Fibroblast of peridontal ligament (primary cell): Measurements from ENCODE around the gene NUBP2.

Source experiments
- DNase-seq: peaks from one replicate; pipeline ENCODE4 v3.0.0-alpha.2; 2010; ENCODE audit errors: extremely low read depth

NUBP2 gene

GRCh38 chr16:1807626-1808025 is 24.9 kb downstream of the NUBP2 start:
- no peak for DNase-seq

DNA sequence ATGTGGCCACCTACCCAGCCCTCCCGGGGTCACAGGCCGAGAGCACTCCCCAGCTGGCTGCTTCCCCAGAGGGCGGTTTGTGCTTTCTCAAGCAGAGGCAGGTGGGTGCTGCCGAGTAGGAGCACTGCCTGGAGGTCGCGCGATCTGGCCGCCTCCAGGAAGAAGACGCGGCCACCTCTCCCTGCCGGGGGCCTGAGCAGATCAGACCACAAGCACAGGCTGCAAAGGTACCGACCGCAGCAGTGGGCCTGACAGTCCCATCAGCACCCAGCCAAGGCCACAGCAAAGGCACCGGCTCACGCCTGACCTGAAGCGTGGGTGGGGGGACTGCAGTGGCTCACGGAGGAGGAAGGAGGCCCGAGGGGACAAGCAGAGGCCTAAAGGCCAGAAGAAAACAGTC is 25.9 kb downstream of the NUBP2 start:
- no peak for DNase-seq

GRCh38 chr16:1809281-1809801 is 26.6 kb downstream of the NUBP2 start:
- DNase-seq = no peak

DNA sequence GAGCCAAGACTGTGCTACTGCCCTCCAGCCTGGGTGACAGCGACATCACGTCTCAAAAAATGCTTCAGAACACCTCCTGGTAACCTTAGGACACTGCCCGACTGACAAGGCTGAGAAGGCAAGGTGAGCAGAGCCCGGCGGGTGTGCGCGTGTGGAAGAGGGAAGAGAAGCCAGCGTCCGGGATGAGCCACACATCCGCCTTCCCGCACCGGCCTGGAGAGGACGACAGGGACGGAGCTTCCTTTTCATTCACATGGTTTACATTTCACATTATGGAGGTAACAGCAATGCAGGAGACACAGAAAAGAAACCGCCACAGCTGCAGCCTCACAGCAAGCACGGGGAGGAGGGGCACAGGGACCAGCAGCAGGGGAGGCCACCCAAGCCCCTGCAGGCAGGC is 27.3 kb downstream of the NUBP2 start:
- DNase-seq = no peak

- DNase-seq = no peak
Observed at GRCh38 chr16:1810536-1810935, 27.8 kb downstream of the NUBP2 start.

- peak; percentile 59 for DNase-seq
Observed at GRCh38 chr16:1812732-1813163, 30.0 kb downstream of the NUBP2 start.

- no peak for DNase-seq
Observed at GRCh38 chr16:1815461-1815860, 32.7 kb downstream of the NUBP2 start.

DNA sequence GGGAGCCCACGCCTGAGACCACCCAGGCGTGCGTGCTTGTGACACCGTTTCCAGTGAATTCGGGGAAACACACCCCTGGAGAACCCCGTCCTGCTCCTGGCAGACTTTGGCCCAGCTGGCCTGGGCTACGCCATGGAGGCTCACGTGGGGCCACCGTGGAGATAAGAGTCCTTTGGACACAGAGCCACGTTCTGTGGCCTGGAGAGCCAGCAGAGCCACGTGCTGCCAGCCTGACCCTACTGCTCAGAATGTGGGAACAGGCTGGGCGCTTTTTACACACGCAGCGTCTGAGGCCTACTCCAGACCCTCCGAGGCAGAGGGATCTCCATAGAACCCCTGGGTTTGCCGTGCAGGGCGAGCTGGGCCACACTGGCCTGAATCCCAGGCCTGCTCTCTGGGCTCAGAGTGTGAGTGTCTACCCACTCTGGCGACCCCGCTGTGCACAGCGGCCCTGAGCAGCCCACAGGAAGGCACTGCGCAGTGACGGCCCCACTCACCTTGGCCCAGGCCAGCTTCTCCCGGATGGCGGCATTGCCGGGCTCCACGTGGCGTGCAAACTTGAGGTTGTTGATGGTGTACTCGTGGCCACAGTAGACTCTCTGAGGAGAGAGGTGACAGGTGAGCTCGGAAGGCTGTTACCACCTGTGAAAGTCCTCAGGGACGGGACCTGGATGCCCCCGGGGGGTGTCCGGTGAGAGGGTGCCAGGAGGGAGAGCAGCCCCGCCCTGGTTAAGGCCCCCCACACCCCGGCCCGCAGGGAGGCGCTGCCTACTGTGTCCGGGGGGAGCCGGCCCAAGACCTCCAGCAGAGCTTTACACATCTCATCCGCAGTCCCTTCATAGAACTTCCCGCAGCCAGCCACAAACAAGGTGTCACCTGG is 33.9 kb downstream of the NUBP2 start:
- DNase-seq = no peak

DNA sequence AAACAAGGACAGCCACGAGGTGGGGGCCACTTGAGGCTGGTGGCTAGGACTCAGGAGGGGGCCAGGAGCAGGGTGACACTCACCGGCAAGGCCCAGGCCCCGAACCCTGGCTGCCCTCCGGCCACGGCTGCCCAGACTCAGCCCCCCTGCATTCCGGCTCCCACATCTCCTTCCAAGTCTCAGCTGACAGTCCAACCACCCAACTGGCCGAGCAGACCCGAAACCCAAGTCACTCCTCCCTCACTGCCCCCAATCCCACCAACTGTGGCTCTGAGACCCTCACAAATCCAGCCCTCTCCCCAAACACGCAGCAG is 34.5 kb downstream of the NUBP2 start:
- no peak for DNase-seq

DNA sequence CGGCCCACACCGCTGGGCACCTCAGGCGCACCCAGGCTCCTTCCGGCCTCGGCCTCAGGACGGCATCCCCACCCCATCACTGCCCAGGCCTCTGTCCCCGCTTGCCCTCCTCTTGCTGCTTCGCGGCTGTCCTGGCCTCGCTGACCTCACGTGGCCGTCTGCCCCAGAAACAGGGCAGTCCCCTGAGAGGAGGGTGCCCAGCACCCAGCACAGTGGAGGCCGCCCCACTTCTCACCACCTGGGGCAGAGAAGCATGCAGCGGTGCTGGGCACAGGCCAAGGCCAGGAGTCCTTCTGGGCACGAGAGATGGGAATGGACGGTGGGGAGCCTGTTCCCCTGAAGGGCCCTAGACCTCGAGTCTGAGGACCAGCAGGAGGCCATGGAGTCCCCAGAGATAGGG is 35.0 kb downstream of the NUBP2 start:
- no peak for DNase-seq

GRCh38 chr16:1818204-1818872 is 35.6 kb downstream of the NUBP2 start:
- no peak for DNase-seq

DNA sequence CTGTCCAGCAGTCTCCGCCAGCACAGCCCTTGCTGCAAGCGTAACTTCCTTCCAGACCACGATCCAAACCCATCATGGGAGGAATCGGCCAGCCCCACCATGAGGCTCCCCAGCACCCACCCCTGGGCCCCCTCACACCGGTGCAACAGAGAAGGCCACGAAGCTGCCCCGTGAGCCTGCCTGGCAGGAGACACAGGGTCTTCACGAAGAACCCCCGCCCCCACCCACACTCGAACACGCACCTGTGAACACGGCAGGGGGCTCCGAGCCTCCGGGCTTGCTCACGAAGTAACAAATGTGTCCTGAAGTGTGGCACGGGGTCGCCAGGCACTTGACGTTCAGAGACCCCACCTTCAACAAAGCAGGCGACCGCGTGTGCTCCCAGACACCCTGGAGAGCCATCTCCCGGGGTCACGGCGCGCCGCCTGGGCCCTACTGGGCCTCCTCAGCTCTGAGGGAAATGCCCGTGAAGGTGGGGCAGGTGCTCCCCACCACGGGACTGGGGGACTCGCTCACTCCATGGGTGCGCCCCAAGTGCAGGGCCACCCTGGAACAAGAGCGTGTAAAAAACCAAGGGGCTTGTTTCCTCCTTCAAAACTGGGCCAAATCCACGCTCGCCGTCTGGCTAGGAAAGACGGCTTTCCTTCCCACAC is 36.2 kb downstream of the NUBP2 start:
- no peak for DNase-seq

DNA sequence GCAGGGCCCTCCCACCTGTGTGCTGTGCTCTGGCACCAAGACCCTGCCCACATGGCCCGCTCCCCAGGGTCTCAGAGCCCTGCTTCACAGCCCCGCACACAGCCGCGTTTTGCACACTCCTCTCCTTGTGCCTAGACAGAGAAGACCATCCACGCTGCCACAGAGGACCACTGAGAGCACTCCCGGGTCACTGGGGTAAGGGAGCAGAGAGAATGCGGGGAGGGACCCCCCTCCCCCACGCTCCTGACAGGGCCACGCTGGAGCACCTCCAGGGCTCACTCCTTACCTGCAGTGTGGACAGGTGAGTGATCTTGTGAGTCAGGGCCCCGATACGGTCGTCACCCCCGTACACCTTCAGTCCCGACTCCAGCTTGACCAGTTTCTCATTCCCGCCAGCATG is 36.9 kb downstream of the NUBP2 start:
- DNase-seq = no peak

DNA sequence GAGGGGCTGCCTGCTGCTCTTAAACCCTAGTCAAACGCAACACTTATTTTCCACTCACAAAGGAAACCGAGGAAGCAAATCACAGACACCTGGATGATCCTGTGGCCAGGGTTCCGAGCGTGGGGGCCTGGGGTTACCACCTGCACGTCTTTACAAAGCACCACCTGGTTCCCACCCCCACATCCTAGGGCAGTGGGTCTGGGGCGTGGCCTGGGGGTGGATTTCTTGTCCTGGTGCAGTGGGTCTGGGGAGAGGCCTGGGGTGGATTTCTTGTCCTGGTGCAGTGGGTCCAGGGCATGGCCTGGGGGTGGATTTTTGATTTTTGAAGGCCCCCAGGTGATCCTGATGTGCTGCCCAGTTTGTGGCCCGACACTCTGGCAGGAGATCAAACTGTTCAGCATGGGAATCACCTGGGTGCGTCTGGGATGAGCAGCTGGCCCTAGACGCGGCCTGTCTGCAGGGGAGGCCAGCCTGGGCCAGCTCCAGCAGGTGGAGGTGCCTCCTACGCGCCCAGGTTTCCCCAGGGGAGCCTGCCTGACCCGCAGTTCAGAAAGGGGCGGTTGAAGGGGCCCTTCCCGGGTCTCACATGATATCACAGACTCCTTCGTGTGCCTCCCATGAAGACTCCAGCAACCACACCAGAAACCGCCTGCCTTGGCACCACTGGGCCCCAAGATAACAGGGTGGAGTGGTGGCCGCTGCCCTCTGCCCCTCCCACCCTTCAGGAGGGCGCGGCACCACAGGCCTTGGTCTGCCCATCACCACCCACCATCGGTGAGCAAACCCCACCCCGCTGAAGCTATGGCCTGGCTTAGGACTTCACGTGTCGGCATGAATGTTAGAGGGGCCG is 37.6 kb downstream of the NUBP2 start:
- no peak for DNase-seq

DNA sequence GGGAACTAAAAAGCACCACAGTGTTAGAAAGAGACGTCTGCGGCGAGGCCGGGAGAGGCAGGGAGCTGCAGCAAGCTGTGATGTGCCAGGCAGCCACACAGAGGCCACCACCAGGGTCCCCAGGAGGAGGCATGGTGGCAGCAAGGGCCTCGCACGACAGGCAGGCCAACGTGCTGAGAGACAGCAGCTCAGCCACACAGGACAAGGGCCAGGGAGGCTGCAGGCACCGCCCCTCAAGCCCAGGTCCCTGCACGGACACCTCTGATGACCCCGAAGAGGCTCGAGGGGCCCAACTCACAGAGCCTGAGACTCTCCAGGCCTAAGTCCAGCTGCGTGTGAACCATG is 38.2 kb downstream of the NUBP2 start:
- no peak for DNase-seq

- DNase-seq = no peak
Observed at GRCh38 chr16:1821861-1822611, 39.3 kb downstream of the NUBP2 start.

GRCh38 chr16:1822801-1823200 is 40.0 kb downstream of the NUBP2 start:
- DNase-seq = no peak

DNA sequence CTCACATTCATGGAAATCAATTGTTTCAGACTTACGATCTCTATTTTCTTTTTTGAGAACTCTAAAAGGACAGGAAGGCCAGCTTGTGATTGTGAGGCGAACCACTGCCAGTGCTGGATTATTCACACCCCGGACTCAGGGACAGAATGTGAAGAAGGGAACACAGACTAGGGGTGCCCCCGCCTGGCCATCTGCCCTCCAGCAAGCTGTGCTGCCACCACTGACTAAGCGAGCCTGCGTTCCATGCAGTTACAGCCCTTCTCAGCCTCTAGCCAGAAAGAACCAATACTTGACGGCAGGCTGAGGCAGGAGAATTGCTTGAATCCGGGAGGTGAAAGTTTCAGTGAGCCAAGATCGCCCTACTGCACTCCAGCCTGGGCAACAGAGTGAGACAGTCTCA is 41.1 kb downstream of the NUBP2 start:
- DNase-seq = peak; percentile 14

DNA sequence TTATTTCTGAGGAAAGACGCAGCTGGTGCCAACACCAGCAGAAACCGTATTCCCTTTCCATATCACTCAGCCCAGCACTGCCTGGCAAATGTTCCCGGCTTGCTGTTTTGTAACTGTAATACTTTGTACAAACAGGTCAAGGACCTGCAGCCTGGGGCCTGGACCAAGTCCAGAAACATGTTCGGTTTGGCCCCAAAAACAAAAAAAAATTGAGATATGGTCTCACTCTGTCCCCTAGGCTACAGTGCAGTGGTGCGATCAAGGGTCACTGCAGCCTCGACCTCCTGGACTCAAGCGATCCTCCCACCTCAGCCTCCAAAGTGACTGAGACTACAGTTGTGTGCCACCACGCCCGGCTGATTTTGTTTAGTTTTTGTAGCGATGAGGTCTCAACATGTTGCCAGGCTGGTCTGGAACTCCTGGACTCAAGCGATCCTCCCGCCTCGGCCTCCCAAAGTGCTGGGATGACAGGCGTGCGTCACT is 42.7 kb downstream of the NUBP2 start:
- no peak for DNase-seq

GRCh38 chr16:1825864-1826690 is 43.3 kb downstream of the NUBP2 start:
- DNase-seq = peak; percentile 14
